NCI-H1694 (cell line): ENCODE measurements around the gene FHOD3.

Source experiments
- DNase-seq: peaks from one replicate; lab custom pipeline; 2025; lab: John Stamatoyannopoulos, UW

The FHOD3 gene

DNA sequence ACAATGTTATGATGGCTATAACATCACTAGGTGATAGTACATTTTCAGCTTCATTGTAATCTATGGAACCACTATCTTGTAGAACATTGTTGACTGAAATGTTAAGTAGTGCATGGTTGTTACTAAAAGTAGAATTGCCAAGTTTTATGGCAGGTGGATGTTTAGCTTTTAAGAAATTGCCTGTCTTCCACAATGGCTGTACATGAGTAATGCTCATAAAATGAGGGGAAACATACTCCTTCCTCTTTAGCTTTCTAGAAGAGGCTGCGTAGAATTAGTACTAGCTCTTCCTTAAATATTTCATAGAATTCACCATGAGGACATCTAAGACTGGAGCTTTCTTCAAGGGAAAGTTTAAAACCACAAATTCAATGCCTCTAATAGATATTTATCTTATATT, 370.3 kb downstream of the FHOD3 start:
- DNase-seq = no peak

DNA sequence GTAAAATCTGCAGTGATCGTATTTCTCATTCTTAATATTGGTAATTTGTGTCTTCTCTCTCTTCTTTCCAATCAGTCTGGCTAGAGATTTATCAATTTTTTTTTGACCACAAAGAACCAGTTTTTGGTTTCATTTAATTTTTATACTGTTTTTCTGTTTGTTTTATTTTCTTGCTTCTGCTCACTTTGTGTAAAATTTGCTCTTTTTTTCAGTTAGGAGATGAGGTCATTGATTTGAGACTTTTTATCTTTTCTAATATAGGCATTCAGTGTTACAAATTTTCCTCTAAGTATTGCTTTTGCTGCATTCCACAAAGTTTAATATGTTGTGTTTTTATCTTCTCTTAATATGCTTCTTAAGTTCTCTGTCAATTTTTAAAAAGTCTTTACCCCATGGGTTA, 370.8 kb downstream of the FHOD3 start:
- DNase-seq = no peak

DNA sequence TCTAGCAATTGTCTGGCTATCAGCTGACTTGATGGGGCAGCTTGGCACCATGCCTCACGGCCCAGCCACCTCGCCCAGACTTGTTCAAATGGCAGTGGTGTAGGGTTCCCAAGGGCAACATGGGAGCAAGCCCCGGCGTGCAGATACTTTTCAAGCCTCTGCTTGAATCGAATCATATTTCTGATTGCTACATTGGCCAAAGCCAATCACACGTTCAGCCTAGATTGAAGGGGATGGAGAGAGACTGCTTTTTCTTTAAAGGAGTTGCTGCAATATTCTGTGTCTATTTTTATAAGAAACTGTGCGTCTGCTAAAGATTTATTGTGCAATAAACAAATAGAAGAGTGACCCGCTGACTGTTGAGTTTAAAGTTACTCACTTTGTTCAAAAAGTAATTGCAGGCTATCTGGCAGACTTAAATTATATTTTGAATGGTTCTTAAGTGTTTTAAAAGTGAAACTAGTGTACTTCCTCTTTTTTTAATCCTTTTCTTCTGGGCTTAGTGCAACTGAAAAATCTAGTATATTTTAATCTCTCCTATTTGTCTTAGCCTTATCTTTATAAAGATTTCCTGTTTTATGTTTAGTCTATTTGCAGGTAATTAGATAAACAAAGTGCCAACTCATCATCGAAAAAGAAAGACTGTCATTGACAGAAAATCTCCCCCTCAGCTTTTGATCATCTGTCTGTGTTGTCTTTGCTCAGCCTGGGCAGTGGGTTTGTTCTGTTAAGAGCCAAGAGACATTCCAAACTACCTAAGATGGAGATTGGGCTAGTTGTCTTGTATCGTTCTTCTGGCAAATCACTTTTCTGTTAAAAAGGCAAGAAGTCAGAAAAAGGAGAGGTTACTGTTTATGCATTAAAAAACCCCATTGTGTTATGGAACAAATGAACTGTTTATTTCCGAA, 375.2 kb downstream of the FHOD3 start:
- DNase-seq = no peak

DNA sequence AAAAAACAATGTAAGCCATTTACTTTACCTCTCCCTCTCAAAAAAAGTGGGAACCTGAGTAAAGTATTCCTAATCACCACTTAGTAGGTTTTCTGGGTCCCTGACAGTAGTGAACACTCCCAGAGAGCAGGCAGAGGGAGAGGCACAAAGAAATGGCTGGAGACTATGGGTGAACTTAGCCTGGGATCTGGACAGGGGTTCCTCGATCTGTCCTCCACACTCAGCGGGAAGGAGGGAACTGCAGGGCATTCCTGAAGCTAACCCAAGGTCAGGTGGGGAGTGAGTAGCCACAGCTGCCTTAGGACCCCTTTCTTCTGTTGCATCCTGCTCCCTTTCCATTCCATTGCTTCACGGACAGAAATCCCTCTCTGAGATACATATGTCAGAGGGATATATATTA, 375.9 kb downstream of the FHOD3 start:
- DNase-seq = no peak

DNA sequence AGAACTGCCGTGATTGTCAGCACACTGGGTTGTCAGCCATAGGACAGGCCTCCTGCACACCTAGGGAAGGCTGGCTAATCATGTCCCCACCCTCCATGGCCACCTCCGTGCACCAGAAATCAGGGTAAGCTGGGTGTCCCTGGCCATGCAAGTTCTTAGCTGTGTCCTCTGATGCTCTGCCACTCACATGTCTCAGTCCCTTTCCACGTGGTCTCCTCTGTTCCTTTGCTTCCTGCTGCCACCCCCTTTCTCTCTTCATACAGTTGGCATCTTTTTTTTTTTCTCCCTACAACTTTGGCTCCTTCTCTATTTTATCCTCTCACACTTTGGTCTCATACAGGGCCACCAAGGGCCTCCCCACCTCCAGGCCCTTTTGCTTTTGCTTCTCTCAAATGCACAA, 377.6 kb downstream of the FHOD3 start:
- DNase-seq = no peak

DNA sequence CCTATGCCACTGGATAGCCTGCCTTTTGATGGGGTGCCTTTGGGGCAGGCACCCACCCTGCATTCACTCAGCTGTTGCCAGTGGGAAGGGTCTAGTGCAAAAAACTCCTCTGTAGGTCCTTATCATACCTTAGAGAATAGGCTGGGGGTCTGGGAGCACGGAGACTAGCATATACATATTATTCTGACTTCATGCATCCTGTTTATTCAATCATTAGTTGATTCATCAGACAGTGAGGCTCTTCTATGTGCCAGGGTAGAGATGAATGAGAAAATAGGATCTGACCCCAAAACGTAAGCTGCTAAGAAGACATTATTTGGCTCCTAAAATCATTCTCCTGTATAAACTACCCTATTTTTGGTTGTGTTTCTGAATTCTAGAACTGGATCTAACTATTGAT, 378.0 kb downstream of the FHOD3 start:
- DNase-seq = no peak

DNA sequence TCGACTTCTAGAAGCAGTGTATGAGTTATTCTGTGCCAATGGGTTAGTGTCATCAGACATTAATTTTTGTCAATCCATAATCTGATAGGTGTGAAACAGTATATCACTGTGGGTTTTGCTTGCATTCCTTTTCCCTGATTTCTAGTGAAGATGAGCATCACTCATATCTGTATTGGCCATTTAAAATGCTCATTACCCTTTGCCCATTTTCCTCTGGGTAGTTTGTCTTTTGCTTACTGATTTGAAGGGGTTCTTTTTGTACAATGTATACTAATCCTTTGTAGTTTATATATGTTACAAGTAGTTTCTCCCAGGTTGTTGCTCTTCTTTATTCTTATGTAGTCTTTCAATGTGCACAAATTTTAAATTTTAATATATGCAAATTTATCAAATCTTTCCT, 379.1 kb downstream of the FHOD3 start:
- DNase-seq = no peak

DNA sequence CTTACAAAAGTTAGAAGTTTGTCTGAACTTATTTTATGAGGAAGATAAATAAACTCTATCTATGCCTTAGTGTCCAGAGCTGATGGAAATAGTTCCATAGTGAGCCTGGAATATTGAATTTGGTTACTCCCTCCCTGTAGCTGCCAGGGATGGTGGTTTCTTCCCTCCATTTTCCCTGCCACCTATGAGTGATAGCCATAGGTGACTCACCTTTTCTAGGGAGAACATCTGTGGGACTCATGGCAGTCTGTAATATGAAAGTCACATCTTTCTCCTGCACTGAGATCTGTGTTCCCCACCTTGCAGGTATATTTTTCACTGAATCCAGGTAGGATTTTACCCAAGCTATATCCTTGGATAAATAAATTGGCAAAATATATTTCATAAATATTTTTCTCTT, 382.5 kb downstream of the FHOD3 start:
- no peak for DNase-seq

DNA sequence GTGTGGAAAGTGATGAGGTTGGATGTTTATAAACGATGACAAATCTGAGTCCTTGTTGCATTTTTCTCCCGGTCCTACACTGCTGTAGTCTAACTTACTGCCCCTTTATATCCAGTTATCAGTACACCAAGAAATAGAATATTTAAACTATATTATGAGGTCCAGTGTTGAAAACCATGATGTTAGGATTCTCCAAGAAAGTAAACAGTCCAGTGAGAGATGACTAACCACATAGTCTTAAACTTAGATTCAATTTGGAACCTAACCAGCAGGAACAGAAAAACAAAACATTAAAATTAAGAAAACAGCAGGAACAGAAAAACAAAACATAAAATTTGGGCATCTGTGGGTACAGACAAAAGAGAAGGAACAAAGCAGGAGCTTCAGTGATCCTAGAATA, 388.1 kb downstream of the FHOD3 start:
- no peak for DNase-seq

DNA sequence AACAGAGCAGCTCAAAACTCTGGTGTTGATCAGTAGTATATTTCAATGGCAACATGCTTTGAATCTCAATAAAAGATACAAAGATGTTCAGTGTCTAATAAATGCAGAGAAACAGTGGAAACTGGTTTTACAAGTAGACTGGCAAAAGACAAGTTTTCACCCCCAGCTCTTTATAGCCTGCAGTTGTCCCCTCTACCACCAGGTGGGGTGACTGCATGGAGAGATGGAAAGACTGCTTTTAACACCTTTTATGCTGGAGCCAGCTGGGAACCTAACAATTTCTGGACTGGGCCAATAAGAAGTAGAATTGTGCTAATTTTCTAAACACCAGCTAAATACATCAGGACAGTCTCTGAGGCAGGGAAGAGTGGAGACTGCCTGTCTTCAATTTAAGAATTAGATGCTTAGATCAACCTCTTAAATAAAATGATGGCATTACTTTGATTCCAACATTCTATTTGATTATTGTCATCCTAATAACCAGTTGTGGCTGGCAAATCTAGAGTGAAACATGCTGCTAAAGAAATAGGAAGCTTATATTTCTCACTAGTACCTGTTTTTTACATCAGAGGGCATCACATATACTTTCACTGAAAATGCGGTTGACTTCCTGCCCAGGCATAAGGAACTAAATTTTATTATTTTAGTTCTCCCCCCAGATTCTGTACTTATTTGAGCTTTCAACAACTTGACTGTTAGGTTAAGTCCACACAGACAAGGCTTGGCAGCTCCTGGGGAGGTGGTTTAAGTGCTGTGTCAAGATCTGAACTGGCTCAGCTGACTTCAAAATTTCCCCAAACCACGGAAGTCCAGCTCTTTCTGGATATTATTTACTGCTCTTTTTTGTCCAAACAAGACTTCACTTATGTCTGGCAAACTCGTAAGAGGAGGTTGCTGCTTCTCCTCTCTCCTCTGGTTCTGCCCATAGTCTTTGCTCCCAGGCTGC, 390.8 kb downstream of the FHOD3 start:
- DNase-seq = peak; percentile 69

DNA sequence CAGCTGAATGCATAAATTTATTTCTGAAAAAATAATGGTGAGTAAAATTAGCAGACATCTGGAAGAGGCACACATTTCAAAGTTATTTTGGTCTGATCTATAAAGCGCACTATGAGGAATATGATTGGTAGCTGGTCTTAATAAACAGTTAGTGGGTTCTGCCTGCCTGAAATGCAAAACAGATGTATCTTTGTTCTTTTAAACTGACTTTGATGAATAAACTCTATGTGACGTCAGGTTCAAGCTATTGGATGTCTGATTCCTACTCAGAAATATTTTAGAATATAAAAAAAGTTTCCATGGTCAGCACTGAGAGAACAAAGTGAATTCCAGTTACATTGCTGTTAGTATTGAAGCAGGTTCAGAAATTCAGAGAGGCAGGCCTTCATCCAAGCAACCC, 394.9 kb downstream of the FHOD3 start:
- DNase-seq = no peak

DNA sequence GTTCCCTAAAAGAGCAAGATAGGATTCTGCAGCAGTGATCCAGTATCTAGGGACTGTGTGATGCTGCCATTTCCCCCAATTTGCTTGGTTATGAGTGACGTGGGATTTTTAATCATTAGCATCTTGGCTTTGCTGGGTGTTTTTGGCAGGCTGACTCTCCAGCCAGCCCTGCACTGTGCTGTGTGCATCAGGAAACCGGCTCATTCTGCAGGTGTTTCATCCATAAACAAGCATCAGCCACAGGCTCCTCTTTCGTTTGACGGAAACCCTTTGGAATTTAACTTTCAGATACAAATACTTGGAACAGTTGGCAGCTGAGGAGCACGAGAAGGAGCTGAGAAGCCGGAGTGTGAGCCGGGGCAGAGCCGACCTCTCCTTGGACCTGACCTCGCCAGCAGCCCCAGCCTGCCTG, 395.4 kb downstream of the FHOD3 start:
- no peak for DNase-seq

DNA sequence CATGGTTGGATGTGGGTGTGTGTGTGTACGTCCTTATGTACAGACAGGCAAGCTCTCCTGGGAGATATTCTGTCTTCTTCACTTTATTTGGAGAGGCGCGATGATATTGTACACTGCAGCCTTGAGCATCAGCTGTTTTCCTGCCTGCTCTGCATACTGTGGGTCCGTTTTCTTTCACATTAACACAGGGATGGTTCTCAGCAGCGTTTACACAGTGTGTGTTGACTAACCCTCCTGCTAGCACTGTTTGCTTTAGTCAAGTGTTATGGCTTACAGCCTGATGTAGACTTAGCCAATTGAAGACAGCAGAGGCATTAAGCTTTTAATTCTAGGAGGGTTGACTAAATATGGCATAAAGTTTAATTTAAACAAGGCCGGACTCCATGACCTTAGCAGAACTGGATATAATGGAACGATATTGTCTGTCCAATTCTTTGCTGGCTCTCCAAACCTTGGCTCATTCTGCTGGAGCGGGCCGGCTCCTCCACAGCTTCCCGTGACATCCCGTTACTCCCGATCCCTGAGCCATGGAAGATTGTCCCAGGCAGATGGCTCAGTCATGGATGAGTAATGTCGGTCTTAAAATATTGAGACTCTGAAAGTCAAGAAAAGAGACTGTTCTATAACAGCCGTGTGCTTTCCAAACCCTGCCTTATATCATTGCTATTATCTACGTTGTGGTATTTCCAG, 396.6 kb downstream of the FHOD3 start:
- DNase-seq = no peak

DNA sequence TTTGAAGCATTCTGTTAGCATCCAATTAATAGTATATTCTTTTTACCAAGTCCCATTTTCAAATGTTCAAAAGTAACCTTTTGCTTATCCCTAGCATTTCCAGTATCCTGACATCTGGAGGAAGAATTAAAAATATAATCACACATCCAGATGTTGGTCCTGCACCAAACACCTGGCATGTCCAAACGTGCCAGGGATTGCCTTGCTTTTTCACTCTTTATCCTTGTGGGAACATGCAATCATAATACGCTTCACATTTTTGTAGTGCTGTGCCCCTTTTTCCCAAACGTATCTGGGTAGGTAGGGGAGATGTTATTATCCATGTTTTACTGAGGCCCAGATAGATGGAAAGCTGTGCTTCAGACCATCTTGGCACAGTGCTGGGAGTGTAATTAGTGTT, 398.3 kb downstream of the FHOD3 start:
- no peak for DNase-seq

DNA sequence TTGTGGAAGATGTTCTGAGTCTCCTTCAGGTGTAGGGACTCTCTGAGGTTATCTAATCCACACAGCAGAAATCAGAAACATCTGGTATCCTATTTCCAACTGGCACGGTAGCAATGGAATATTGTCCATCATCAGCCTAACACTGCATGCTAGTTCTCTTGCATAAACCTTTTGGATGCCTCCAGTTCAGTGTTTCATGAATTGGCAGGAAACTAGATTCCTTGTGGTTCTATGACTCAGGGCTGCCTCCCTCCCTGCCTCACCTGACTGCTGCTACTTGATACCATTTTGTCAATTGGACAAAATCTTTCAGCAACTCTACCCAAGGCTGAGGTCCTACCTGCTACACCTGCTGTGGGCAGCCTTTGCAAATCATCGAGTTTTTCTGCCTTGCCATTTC, 400.4 kb downstream of the FHOD3 start:
- no peak for DNase-seq

DNA sequence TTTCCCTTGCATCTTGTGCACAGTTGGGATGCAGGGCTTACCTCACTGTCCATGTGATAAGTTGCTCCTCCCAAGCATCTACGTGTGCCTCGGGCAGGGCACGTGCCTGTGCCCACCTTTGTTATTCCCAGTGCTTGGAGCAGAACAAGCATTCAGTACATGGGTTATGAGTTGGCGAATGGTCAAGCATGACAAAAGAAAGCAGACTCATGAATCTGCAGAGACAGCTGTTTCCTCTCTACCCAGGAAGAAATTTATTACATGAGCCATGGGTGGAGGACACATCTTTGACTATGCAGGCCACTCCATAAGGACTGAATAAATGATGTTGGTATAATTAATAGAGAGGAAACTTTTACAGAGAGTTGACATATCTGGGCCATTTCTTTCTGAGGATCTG, 403.4 kb downstream of the FHOD3 start:
- DNase-seq = no peak

DNA sequence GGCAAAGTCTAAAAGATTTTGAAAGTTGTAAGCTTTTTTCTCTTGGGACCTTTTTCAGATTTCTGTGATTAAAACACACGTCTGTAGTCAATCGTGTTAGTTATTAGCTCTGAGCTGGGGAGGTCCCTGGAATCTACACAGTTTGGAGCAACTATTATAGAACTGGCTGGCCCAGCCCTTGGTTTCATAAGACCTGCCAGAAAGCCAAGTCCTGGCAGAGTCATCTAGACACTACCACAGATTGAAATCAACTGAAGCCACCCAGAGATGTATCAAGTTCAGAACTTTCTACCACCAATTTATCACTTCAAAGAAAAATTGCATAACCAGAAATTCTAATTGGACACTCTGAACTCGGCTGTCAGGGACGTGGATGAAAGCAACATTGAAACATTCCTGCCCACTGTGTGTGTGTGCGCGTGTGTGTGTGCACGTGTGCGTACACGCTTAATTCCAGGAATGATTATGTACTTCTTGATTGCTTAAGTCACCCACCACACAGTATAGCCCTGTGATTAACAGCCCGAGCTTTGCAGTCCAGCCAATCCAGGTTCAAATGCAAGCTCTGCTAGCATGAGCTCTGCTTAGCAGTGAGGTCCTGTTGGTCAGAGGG, 405.0 kb downstream of the FHOD3 start:
- no peak for DNase-seq

DNA sequence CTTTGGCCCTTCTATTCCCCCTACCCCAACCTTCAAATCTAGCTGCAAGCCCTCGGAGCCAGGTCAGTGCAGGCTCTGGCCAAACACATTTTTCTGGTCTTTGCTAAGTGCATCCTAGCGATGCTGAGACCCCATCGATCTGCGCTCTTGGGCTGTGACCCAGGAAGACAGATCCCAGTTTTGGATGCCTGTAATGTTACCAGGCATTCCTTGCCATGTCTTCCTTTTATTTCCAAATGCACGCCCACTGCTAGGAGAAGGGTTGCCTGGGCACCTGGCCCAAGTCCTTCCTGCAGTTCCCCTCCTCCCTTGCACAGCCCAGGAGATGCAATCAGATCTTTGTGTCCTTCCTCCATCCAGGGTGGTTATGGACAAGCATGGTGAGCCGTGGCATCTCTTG, 406.6 kb downstream of the FHOD3 start:
- DNase-seq = no peak

DNA sequence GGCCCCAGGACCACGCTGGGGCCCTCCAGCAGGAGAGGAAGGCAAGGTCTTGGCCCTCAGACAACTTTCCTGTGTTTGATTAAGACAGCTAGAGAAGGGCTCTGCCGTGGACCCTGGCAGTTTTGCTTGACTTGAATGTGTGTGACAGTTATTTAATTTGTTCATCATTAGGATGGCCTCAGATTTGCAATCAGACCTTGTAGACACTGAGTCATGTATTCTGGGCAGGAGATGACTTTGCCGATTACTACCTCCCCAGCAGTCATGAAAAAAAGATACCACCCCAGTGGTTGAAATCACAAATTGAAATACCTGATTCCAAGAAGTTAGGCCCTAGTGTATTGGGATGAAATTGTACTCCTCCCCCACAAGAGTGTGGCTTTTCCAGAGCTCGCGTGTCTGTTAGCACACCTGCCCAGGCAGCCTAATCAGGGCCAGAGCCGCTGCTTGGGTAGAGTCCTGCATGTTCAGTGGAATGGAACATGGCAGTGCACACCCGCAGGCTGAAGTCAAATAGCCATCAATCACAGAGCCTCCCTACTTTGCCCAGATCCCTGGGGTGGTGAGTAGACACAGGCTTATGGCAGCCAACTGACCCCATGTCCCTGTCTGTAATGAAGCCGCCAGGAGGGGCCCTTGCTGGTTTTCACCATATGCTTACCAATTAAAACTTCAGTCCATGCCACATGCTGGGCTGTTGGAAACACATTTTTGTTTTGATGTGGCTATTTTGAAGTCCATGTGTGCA, 408.8 kb downstream of the FHOD3 start:
- DNase-seq = no peak

DNA sequence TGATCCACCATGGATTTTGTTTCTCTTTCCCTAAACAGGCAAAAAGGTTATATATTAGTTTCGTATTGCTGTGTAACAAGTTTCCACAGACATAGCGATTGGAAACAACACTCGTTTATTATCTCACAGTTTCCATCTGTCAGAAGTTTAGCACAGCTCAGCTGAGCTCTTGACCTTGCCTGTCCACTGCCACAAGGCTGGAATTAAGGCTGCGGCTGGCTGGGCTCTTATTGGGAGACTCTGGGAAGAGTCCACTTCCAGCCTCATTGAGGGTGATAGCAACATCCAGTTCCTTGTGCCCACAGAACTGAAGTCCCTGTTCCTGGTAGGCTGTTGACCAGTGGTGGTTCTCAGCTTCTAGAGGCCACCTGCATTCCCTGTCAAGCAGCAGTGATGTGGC, 410.9 kb downstream of the FHOD3 start:
- no peak for DNase-seq

DNA sequence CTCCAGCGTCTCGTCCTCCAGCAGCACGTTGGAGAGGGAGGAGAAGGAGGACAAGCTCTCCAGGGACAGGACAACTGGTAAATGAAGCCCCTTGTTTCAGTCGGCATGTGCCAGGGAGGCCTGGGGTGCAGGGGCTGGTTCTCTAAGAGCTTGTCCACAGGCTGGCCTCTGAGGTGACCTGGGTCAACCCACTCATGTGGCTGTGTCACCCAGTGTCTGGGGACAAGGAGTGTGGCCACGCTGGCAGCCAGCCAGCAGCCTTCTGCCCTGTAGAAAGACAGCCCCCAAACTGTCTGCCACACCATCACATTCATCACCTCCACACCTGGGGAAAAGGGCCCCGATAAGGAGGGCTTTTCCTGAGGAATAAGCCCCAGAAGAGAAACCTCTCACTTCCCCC, 411.8 kb downstream of the FHOD3 start:
- no peak for DNase-seq
